Aorta (tissue), 5 donors: ENCODE results near the gene NDRG4. TPM values are rescaled to one million over a fixed set of nuclear protein-coding genes. Genes with fewer than 3 reads are reported as not detected.
"Not testable (repeated sequence)": the region's sequence is repeated elsewhere in the genome, so short reads cannot be mapped to it uniquely, and the experiment has no call there.

ENCODE experiments used
- ATAC-seq: fragments of 200-7000 bp; cut with Tn5 transposase; one replicate; pipeline ENCODE4 v1.9.1; 2022; ENCODE audit warnings: moderate library complexity; ENCODE audit not compliant: low FRiP score
- DNase-seq, 2 donors: peaks; one replicate each; pipeline ENCODE4 v3.0.0-alpha.2; 2020
- H3K27ac ChIP-seq, 2 donors: one replicate each; pipeline ENCODE4 v1.5.1; 2013; ENCODE audit warnings: low read length in 2 of 2, mild to moderate bottlenecking in 2 of 2, moderate library complexity in 2 of 2, control low read depth in 1 of 2, inconsistent platforms in 1 of 2, low read depth in 1 of 2
- H3K27me3 ChIP-seq, 2 donors: one replicate each; pipeline ENCODE4 v1.6.1; 2013; ENCODE audit warnings: control low read depth in 1 of 2, low read length in 1 of 2, mild to moderate bottlenecking in 1 of 2, moderate library complexity in 1 of 2; ENCODE audit not compliant: insufficient read depth in 2 of 2, control insufficient read depth in 1 of 2
- H3K36me3 ChIP-seq, 2 donors: one replicate each; pipeline ENCODE4 v1.6.1; 2013; ENCODE audit warnings: control low read depth in 1 of 2, low read length in 1 of 2, mild to moderate bottlenecking in 1 of 2; ENCODE audit not compliant: insufficient read depth in 2 of 2, control insufficient read depth in 1 of 2
- H3K4me1 ChIP-seq, 2 donors: one replicate each; pipeline ENCODE4 v1.6.1; 2013; ENCODE audit warnings: low read length in 2 of 2, control low read depth in 1 of 2, mild to moderate bottlenecking in 1 of 2, moderate library complexity in 1 of 2; ENCODE audit not compliant: insufficient read depth in 2 of 2, control insufficient read depth in 1 of 2
- H3K4me3 ChIP-seq, 2 donors: one replicate each; pipeline ENCODE4 v1.5.1; 2013; ENCODE audit warnings: low read length in 2 of 2, control low read depth in 1 of 2, mild to moderate bottlenecking in 1 of 2
- H3K9me3 ChIP-seq: one replicate; pipeline ENCODE4 v1.6.1; 2013; ENCODE audit warnings: mild to moderate bottlenecking, low read length; ENCODE audit not compliant: control insufficient read depth
- WGBS, 2 donors: extraction: QIAGEN DNeasy Blood & Tissue Kit; methylation state at CpG; one replicate each; pipeline ENCODE4 v1.1.7; 2013; 5-methylcytosine and 5-hydroxymethylcytosine counted together
- intact Hi-C, 2 donors: fragments of 100-400 bp; cut with DNase I; formaldehyde crosslinking; loops; one replicate each; pipeline versions ENCODE4 v1.14.2 to v1.15.0; 2022
- polyA plus RNA-seq, 2 donors: library from polyadenylated mRNA; stranded (reverse); fragments of 200-250 nt; gene quantifications; one replicate each; pipeline ENCODE4 v1.2.3, GENCODE V29; 2013
- total RNA-seq, 2 donors: library from RNA; stranded (reverse); fragmentation: NEBNext Ultra II Directional; extraction: Animal tissue kit (Norgen Biotek cat#: 25700); gene quantifications; one replicate each; pipeline ENCODE4 v1.2.1, GENCODE V29; 2021
- donor health status: healthy with polysubstance abuse.
- donor health status: Bipolar disorder and iron deficiency.
- donor health status: DM: no; HTN: no; CAD: no.
- donor health status: DM: no; HTN: no; CAD: no.
- donor health status: DM: yes; HTN: yes; CAD: no.

Gene NDRG4
- total and polyA plus RNA-seq, 4 donors, result 6.9 to 9.6 (median 8.1) TPM

DNA sequence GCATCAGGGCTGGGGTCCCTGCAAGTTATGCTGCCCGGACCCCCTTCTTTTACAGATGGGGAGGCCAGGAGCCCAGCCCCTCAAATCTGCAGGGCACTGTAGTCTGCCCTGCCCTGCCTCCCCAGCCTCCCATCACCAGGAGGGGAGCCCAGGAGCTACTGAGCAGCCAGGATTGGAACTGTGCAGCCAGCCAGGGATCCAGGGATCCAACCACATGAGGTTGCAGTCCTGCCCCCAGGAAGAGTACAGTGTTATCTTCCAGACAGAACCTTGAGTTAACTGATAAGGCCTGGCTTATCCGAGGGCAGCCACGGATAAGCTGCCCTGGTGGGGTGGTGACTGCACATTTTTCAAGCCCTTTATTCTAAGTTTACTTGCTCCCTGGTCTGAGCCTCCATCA lies 11.4 kb upstream of the NDRG4 start:
- Histone ChIP-seq H3K27ac (no peak overlapping the region), H3K4me3 (no peak overlapping the region), H3K27me3 (no peaks in the 10 kb centered on the region), H3K36me3 (no peaks in the 10 kb centered on the region), H3K9me3 (no peaks in the 10 kb centered on the region), H3K4me1 (no peaks in the 10 kb centered on the region)
- intact Hi-C loops, result loop anchor here in 1 of 2 donors (2.0 kb wide), 1 partner anchor 152 kb away; no protein-coding TSS in a partner anchor
- 60 to 70% methylated on average over 3 of the region's 3 CpGs for WGBS, 2 donors
- ATAC-seq (no peak), DNase-seq (no peak)

DNA sequence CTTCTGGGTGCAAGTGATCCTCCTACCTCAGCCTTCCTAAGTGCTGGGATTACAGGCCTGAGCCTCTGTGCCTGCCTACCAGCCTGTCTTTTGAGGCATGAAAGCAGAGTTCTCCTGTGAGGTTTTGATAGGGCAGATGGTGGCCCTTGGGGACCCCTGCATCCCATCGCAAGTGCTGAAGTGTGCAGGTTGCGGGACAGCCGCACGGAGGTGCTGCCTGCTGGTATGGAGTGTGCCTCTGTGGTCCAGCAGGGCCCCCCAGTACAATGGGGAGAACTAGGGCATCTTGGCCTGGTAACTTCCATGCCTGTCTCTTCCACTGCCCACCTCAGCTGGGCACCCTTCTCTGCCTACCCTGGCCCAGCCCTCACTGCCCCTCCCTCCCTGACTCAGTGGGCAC lies 9.9 kb upstream of the NDRG4 start:
- ATAC-seq (no peak), DNase-seq (peak in 1 of 2 donors; percentile 20)
- Histone ChIP-seq H3K27me3 (no peaks in the 10 kb centered on the region), H3K4me1 (no peaks in the 10 kb centered on the region), H3K36me3 (no peaks in the 10 kb centered on the region), H3K4me3 (no peak overlapping the region), H3K27ac (no peak overlapping the region), H3K9me3 (no peaks in the 10 kb centered on the region)
- WGBS, 2 donors, result 95 to 96% methylated on average over 4 of the region's 4 CpGs
- intact Hi-C loops, result loop anchor here in 1 of 2 donors (10.0 kb wide), 1 partner anchor 465 kb away; the partner anchor contains the start of gene MMP15

DNA sequence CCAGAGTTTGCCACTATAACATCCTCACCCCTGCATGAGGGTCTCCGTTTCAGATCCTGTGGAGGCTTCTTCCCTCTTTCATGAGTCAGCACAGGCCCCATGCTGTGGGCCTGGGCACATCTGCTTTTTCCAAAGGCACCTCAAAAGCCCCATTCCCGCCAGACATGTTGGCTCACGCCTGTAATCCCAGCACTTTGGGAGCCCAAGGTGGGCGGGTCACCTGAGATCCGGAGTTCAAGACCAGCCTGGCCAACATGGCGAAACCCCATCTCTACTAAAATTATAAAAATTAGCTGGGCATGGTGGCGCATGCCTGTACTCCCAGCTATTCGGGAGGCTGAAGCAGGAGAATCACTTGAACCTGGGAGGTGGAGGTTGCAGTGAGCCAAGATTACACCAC lies 9.4 kb upstream of the NDRG4 start:
- intact Hi-C loops, result loop anchor here in 1 of 2 donors (10.0 kb wide), 1 partner anchor 466 kb away; the partner anchor contains the start of gene MMP15
- WGBS, 2 donors, result 91 to 93% methylated on average over 8 of the region's 8 CpGs

DNA sequence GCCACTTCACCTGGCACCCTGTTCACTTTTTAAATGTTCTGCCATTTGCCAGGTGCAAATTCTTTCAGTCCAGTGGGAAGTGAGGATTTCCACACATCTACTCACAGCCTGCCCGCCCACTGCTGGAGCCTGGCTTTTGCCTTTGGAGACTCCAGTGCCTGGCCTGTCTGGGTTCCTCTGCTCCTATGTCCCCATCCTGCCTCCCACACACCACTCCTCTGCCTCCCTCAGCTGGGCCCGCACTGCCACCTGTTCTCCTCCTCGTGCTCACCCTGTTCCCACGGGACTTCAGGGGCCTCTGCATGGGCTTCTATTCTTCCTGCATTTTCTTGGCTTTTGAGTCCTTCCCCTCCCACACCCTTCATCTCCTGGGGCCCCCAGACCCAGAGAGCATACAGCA lies 7.9 kb upstream of the NDRG4 start:
- Histone ChIP-seq H3K4me3 (no peak overlapping the region), H3K36me3 (no peaks in the 10 kb centered on the region), H3K9me3 (no peaks in the 10 kb centered on the region), H3K27ac (no peak overlapping the region), H3K27me3 (no peaks in the 10 kb centered on the region), H3K4me1 (no peaks in the 10 kb centered on the region)
- DNase-seq (peak; percentile 29 to 41), ATAC-seq (no peak)
- WGBS, 2 donors, result 68 to 72% methylated on average over 4 of the region's 4 CpGs
- intact Hi-C loops, result loop anchor here in 1 of 2 donors (10.0 kb wide), 1 partner anchor 467 kb away; the partner anchor contains the start of gene MMP15

More for the DNA sequence above, 9.4 kb upstream of the NDRG4 start:
- not testable (repeated sequence) for H3K4me3 ChIP-seq, ATAC-seq, H3K36me3 ChIP-seq, H3K9me3 ChIP-seq, H3K27me3 ChIP-seq, H3K27ac ChIP-seq, H3K4me1 ChIP-seq
- peak; percentile 24 to 44 for DNase-seq

- no peaks in the 10 kb centered on the region for H3K9me3 ChIP-seq
- no peaks in the 10 kb centered on the region for H3K36me3 ChIP-seq
- intact Hi-C loops, result loop anchor here in 1 of 2 donors (10.0 kb wide), 1 partner anchor 468 kb away; the partner anchor contains the start of gene MMP15
- no peaks in the 10 kb centered on the region for H3K4me1 ChIP-seq
- no peaks in the 10 kb centered on the region for H3K27me3 ChIP-seq
- WGBS, 2 donors, result 69 to 74% methylated on average over 5 of the region's 5 CpGs
- no peak overlapping the region for H3K27ac ChIP-seq
- peak; percentile 29 to 34 for DNase-seq
- no peak overlapping the region for H3K4me3 ChIP-seq
- ATAC-seq, result no peak
Measured at GRCh38 chr16:58492735-58493134, 7.2 kb upstream of the NDRG4 start.

GRCh38 chr16:58493756-58494431 lies 6.0 kb upstream of the NDRG4 start:
- Histone ChIP-seq H3K4me1 (no peaks in the 10 kb centered on the region), H3K36me3 (no peaks in the 10 kb centered on the region), H3K27ac (no peak overlapping the region), H3K27me3 (no peaks in the 10 kb centered on the region), H3K9me3 (no peaks in the 10 kb centered on the region), H3K4me3 (no peak overlapping the region)
- intact Hi-C loops, result loop anchor here in 1 of 2 donors (10.0 kb wide), 1 partner anchor 469 kb away; the partner anchor contains the start of gene MMP15
- ATAC-seq, result no peak
- WGBS, 2 donors, result 82 to 84% methylated on average over 20 of the region's 20 CpGs
- peak; percentile 29 to 36 for DNase-seq

GRCh38 chr16:58494981-58495520 lies 4.9 kb upstream of the NDRG4 start:
- Histone ChIP-seq H3K4me3 (no peak overlapping the region), H3K36me3 (no peaks in the 10 kb centered on the region), H3K27me3 (no peaks in the 10 kb centered on the region), H3K4me1 (no peaks in the 10 kb centered on the region), H3K27ac (no peak overlapping the region), H3K9me3 (no peaks in the 10 kb centered on the region)
- peak; percentile 80 to 81 for DNase-seq
- 0 to 1% methylated on average over 8 of the region's 8 CpGs for WGBS, 2 donors
- peak; percentile 61 for ATAC-seq
- intact Hi-C loops, result loop anchor here in 1 of 2 donors (10.0 kb wide), 1 partner anchor 470 kb away; the partner anchor contains the start of gene MMP15

DNA sequence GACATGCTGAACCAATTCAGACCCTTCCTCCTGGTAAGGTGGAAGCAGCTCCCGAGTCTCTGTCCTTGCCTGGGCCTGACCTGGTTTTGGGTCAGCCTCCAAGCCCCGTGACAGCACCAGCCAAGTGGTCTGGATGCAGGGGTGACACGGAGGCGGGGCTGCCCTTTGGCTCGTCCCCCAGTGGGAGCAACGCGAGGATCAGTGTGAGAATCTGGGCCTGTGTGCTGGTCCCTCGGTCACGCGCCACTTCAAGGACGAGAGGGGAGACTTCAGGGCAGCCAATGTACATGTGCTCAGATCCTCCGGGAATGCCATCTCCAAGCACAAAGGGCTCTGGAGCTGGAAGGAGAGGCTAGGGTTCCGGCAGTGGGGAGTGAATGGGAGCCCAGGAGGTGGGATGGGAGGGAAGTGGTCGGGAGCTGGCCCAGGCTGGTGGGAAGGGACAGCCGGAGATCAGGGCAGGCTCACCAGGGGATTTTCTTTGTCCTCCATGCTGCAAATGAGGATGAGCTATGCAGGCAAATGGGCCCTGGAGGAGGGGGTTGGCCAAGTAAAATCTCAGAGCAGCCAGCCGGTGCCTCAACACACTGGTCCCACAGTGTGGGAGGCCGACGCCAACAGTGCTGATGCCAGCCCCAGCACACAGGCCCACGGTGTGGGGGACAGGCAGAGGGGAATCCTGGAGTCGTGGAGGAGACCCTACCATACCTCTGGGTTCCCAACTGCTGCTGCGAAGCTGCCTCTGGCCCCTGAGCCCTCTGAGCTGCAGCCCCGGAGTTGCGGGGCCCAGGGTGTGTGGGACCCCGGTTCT lies 4.2 kb upstream of the NDRG4 start:
- Histone ChIP-seq H3K4me3 (no peak overlapping the region), H3K4me1 (no peaks in the 10 kb centered on the region), H3K27me3 (no peaks in the 10 kb centered on the region), H3K9me3 (no peaks in the 10 kb centered on the region), H3K27ac (no peak overlapping the region), H3K36me3 (no peaks in the 10 kb centered on the region)
- 59% methylated on average over 24 of the region's 24 CpGs for WGBS, 2 donors
- ATAC-seq (peak; percentile 1), DNase-seq (peak; percentile 44 to 76)
- intact Hi-C loops, result loop anchor here in 1 of 2 donors (10.0 kb wide), 1 partner anchor 471 kb away; the partner anchor contains the start of gene MMP15
